Measurements from ENCODE around the gene TLE5.
"Not testable (repeated sequence)": the region's sequence is repeated elsewhere in the genome, so short reads cannot be mapped to it uniquely, and the experiment has no call there.

TLE5 gene

DNA sequence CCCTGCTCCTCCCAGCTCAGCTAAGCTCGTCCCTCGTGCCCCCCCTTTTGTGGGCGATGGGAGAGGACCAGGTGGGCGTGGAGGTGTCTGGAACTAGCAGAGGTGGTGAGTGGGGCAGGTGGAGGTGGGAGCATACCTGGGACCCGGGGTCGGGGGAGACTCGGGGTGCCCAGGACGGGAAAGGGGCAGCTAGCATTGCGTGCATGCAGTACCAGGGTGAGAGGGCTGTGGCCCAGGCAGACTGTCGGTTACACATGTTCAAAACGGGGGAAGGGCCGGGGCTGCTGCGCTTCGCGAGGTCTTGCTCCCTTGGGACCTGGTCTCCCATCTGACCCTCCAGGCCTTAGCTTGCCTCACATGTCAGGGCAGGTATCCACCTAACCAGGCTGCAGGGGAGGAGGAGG is 9.1 kb downstream of the TLE5 start:
- Histone ChIP-seq H2AFZ (no peak overlapping the region), H3K27ac (no peak overlapping the region), H3K9me3 (ENCODE audit: control insufficient read depth, low read length) (no peaks in the 10 kb centered on the region), H3K9ac (no peak overlapping the region), H3K4me2 (ENCODE audit: low read length) (no peak overlapping the region), H3K27me3 (ENCODE audit: control insufficient read depth, insufficient read depth, low read length) (no peaks in the 10 kb centered on the region), H3K79me2 (no peaks in the 10 kb centered on the region), H3K4me3 (ENCODE audit: low read depth, low read length) (no peak overlapping the region), H3K4me1 (peaks cover 31% of the 10 kb centered on the region), H3K36me3 (ENCODE audit: control insufficient read depth, insufficient read depth, low read length) (no peaks in the 10 kb centered on the region)
- TF ChIP-seq, protein P1, sequence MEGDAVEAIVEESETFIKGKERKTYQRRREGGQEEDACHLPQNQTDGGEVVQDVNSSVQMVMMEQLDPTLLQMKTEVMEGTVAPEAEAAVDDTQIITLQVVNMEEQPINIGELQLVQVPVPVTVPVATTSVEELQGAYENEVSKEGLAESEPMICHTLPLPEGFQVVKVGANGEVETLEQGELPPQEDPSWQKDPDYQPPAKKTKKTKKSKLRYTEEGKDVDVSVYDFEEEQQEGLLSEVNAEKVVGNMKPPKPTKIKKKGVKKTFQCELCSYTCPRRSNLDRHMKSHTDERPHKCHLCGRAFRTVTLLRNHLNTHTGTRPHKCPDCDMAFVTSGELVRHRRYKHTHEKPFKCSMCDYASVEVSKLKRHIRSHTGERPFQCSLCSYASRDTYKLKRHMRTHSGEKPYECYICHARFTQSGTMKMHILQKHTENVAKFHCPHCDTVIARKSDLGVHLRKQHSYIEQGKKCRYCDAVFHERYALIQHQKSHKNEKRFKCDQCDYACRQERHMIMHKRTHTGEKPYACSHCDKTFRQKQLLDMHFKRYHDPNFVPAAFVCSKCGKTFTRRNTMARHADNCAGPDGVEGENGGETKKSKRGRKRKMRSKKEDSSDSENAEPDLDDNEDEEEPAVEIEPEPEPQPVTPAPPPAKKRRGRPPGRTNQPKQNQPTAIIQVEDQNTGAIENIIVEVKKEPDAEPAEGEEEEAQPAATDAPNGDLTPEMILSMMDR (IDR thresholded peaks at IDR 0.05): no peak

DNA sequence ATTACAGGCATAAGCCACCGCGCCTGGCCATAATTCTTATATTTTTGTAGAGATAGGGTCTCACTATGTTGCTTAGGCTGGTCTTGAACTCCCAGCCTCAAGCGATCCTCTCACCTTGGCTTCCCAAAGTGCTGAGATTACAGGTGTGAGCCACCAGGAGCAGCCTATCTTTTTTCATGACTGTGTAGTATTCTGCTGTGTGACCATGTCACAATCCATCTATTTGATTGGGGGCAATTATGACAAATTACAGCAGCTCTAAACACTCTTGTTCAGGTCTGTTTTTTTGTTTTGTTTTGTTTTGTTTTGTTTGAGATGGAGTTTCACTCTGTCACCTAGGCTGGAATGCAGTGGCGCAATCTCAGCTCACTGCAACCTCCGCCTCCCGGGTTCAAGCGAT is 12.3 kb downstream of the TLE5 start:
- H2AFZ ChIP-seq; H3K36me3 ChIP-seq (ENCODE audit: control insufficient read depth, insufficient read depth, low read length); H3K4me2 ChIP-seq (ENCODE audit: low read length); H3K27me3 ChIP-seq (ENCODE audit: control insufficient read depth, insufficient read depth, low read length); H3K27ac ChIP-seq; H3K4me1 ChIP-seq; H3K79me2 ChIP-seq; H3K9me3 ChIP-seq (ENCODE audit: control insufficient read depth, low read length); H3K4me3 ChIP-seq (ENCODE audit: low read depth, low read length); H3K9ac ChIP-seq: not testable (repeated sequence)

DNA sequence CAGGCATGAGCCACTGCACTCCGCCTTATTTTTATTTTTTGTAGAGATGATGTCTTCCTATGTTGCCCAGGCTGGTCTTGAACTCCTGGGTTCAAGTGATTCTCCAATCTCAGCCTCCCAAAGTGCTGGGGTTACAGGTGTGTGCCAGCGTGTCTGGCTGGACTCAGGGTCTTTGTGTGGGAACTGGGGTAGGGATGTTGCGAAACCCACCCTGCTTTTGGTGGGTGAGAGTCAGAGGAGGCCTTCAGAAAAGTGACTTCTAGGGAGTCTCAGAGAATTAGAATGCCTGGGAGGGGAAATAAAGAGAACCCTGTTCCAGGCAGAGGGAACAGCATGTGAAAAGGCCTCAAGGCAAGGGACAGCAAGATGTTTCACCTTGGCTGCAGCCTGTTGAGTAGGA is 13.2 kb downstream of the TLE5 start:
- Histone ChIP-seq H3K79me2 (no peaks in the 10 kb centered on the region), H2AFZ (no peak overlapping the region), H3K27ac (no peak overlapping the region), H3K9ac (no peak overlapping the region), H3K9me3 (ENCODE audit: control insufficient read depth, low read length) (no peaks in the 10 kb centered on the region), H3K4me3 (ENCODE audit: low read depth, low read length) (no peak overlapping the region), H3K36me3 (ENCODE audit: control insufficient read depth, insufficient read depth, low read length) (no peaks in the 10 kb centered on the region), H3K4me1 (peaks cover 10% of the 10 kb centered on the region), H3K27me3 (ENCODE audit: control insufficient read depth, insufficient read depth, low read length) (no peaks in the 10 kb centered on the region), H3K4me2 (ENCODE audit: low read length) (no peak overlapping the region)
- TF ChIP-seq, protein P1 (IDR thresholded peaks at IDR 0.05): no peak

DNA sequence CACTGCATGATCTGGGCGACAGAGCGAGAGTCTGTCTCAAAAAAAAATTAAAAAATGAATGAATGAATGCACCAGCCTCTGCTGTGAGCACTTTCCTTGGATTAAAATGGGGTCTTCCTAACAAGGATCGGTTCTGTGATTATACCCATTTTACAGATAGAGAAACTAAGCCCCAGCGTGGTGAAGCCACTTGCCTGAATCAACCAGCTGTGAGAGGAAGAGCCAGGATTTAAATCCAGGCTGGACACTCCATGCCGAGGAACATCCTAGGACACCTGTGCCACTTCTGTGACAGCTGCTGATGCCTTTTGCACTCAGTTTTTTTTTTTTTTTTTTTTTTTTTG is 14.1 kb downstream of the TLE5 start:
- no peaks in the 10 kb centered on the region for H3K36me3 ChIP-seq (ENCODE audit: control insufficient read depth, insufficient read depth, low read length)
- no peak overlapping the region for H3K9ac ChIP-seq
- H3K4me1 ChIP-seq: peaks cover 10% of the 10 kb centered on the region
- no peaks in the 10 kb centered on the region for H3K79me2 ChIP-seq
- no peaks in the 10 kb centered on the region for H3K9me3 ChIP-seq (ENCODE audit: control insufficient read depth, low read length)
- H3K4me3 ChIP-seq (ENCODE audit: low read depth, low read length): no peak overlapping the region
- H3K27me3 ChIP-seq (ENCODE audit: control insufficient read depth, insufficient read depth, low read length): no peaks in the 10 kb centered on the region
- no peak overlapping the region for H3K27ac ChIP-seq
- TF ChIP-seq, protein P1 (IDR thresholded peaks at IDR 0.05): no peak
- no peak overlapping the region for H2AFZ ChIP-seq
- no peak overlapping the region for H3K4me2 ChIP-seq (ENCODE audit: low read length)

GRCh38 chr19:3047496-3048189 is 14.7 kb downstream of the TLE5 start:
- Histone ChIP-seq H2AFZ (peak overlapping the region; percentile 81), H3K27ac (no peak overlapping the region), H3K36me3 (ENCODE audit: control insufficient read depth, insufficient read depth, low read length) (no peaks in the 10 kb centered on the region), H3K27me3 (ENCODE audit: control insufficient read depth, insufficient read depth, low read length) (no peaks in the 10 kb centered on the region), H3K9me3 (ENCODE audit: control insufficient read depth, low read length) (no peaks in the 10 kb centered on the region), H3K4me3 (ENCODE audit: low read depth, low read length) (peak overlapping the region; percentile 52), H3K4me2 (ENCODE audit: low read length) (peak overlapping the region; percentile 65), H3K79me2 (no peaks in the 10 kb centered on the region), H3K9ac (no peak overlapping the region), H3K4me1 (peaks cover 4% of the 10 kb centered on the region)
- TF ChIP-seq, protein P1 (IDR thresholded peaks at IDR 0.05): no peak

Data from parathyroid adenoma (tissue), 2 donors.